NT2/D1 (cell line): Measurements from ENCODE around the gene IPMK.

ENCODE experiments used
- SUZ12 ChIP-seq: IDR thresholded peaks from 2 replicates; pipeline ENCODE4 v1.6.1; 2011; ENCODE audit not compliant: insufficient read length, insufficient read depth; ENCODE audit errors: extremely low read depth
- ZNF274 ChIP-seq: IDR thresholded peaks from 2 replicates; pipeline ENCODE4 v1.6.1; 2011; ENCODE audit warnings: mild to moderate bottlenecking, low read depth, low read length

- TF ChIP-seq SUZ12: no peak
- TF ChIP-seq ZNF274: no peak
These were observed 8.2 kb upstream of the IPMK start for GRCh38 chr10:58275908-58276307.
